SKM-1 treated with dmso at 0.1 percent for 144 hours (cell line): Measurements from ENCODE around the gene AHNAK2.

Experiments used
- DNase-seq: peaks from one replicate; lab custom pipeline; 2025; ENCODE audit not compliant: unreplicated experiment; lab: John Stamatoyannopoulos, UW

Gene AHNAK2

DNA sequence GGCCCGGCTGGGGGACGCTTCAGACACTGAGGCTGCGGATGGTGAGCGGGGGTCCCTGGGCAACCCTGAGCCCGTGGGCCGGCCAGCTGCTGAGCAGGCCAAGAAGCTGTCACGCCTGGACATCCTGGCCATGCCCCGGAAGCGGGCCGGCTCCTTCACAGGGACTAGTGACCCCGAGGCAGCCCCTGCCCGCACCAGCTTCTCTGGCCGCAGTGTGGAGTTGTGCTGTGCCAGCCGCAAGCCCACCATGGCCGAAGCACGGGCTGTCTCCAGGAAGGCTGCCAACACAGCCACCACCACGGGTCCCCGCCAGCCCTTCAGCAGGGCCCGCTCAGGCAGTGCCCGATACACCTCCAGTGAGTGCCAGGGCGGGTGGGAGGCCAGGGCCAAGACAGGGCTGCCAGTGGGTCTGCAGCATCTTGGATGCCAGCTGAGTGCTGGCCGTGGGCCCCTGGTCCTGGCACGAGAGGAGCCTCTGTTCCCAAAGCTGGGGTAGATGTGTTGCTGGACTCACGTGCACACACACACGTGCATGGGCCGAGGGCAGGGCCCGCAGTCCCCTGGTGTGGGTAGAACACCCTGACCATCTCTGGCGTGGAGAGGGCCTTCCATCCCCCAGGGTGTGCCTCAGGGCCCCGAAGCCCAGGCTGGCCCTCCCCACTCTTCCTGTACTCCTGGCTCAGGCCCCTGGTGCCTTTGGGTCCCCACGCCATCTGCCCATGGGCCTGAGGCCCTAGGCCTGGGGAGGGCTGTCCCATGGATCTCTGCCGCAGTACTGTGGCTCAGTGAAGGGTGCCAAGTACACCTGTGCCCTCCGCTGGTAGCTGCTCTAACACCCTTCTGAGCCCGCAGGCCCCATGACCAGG lies 90.3 kb downstream of the AHNAK2 start:
- no peak for DNase-seq
